Fibroblast of lung (primary cell): ENCODE measurements around the gene DCTPP1. TPM values are rescaled to one million over a fixed set of nuclear protein-coding genes. Genes with fewer than 3 reads are reported as not detected.

Experiments
- DNase-seq, 2 donors: peaks; one replicate each; pipeline versions ENCODE4 v3.0.0 to v3.0.0-alpha.2; 2010; ENCODE audit warnings: low read depth in 2 of 2
- H2AFZ ChIP-seq: 2 replicates; pipeline ENCODE4 v1.5.1; 2012; ENCODE audit warnings: low read length, control low read depth, inconsistent platforms
- H3K27ac ChIP-seq: 2 replicates; pipeline ENCODE4 v1.5.1; 2011; ENCODE audit warnings: low read length, control low read depth; ENCODE audit not compliant: insufficient read depth
- H3K27me3 ChIP-seq: 2 replicates; pipeline ENCODE4 v1.5.1; 2011; ENCODE audit warnings: mild to moderate bottlenecking, low read length; ENCODE audit not compliant: control insufficient read depth, insufficient read depth
- H3K36me3 ChIP-seq: 2 replicates; pipeline ENCODE4 v1.5.1; 2011; ENCODE audit warnings: low read length; ENCODE audit not compliant: control insufficient read depth, insufficient read depth
- H3K4me1 ChIP-seq: 2 replicates; pipeline ENCODE4 v1.5.1; 2011; ENCODE audit warnings: low read length; ENCODE audit not compliant: control insufficient read depth, insufficient read depth; ENCODE audit errors: extremely low read depth
- H3K4me2 ChIP-seq: 2 replicates; pipeline ENCODE4 v1.5.1; 2011; ENCODE audit warnings: low read length, control low read depth; ENCODE audit not compliant: insufficient read depth; ENCODE audit errors: extremely low read depth
- H3K4me3 ChIP-seq, 4 experiments: fragments of 200-600 bp in 1 of 4; sonication (generic) in 1 of 4; replicated peaks in 1 of 4; 2 replicates each; pipeline ENCODE4 v1.5.1; 2011 to 2016; ENCODE audit warnings: low read length in 4 of 4, low read depth in 3 of 4, mild to moderate bottlenecking in 3 of 4, control low read depth in 2 of 4, inconsistent platforms in 1 of 4, mixed read lengths in 1 of 4; ENCODE audit not compliant: insufficient read depth in 1 of 4; ENCODE audit errors: control extremely low read depth in 1 of 4
- H3K79me2 ChIP-seq: 2 replicates; pipeline ENCODE4 v1.5.1; 2012; ENCODE audit warnings: mild to moderate bottlenecking, low read length, inconsistent platforms; ENCODE audit not compliant: control insufficient read depth, insufficient read depth
- H3K9ac ChIP-seq: 2 replicates; pipeline ENCODE4 v1.5.1; 2011; ENCODE audit warnings: mild to moderate bottlenecking, low read length, control low read depth; ENCODE audit not compliant: insufficient read depth
- H3K9me3 ChIP-seq: 2 replicates; pipeline ENCODE4 v1.5.1; 2012; ENCODE audit warnings: low read depth, low read length; ENCODE audit not compliant: control insufficient read depth, insufficient read depth
- H4K20me1 ChIP-seq: 2 replicates; pipeline ENCODE4 v1.5.1; 2011; ENCODE audit warnings: low read length; ENCODE audit not compliant: control insufficient read depth, insufficient read depth; ENCODE audit errors: extremely low read depth
- CTCF ChIP-seq, 2 donors: IDR thresholded peaks in 1 of 2; conservative IDR thresholded peaks in 1 of 2; 1 replicate in 1 of 2; 2 replicates in 1 of 2; pipeline ENCODE4 v1.5.1; 2011 to 2012; ENCODE audit warnings: low read length in 2 of 2, control low read depth in 1 of 2, inconsistent platforms in 1 of 2, low read depth in 1 of 2, mild to moderate bottlenecking in 1 of 2
- EZH2 ChIP-seq: IDR thresholded peaks from 2 replicates; pipeline ENCODE4 v1.5.1; 2012; ENCODE audit warnings: low read length, control low read depth, mild to moderate bottlenecking; ENCODE audit errors: missing control alignments
- polyA plus RNA-seq, 2 donors: library from polyadenylated mRNA; depleted of rRNA in 1 of 2; stranded (reverse) in 1 of 2; unstranded in 1 of 2; fragments of >200 nt; gene quantifications; 2 replicates each; pipeline ENCODE4 v1.2.1, GENCODE V29; 2011 to 2012; ENCODE audit warnings: missing spikeins in 1 of 2
- total RNA-seq: library from RNA; depleted of rRNA; stranded (reverse); fragments of >200 nt; gene quantifications from 2 replicates; pipeline ENCODE4 v1.2.1, GENCODE V29; 2014

Gene DCTPP1
- total and polyA plus RNA-seq, 2 donors (not counting 1 experiment from before 2014, with no cell fraction given): 6.6 to 23.6 TPM

DNA sequence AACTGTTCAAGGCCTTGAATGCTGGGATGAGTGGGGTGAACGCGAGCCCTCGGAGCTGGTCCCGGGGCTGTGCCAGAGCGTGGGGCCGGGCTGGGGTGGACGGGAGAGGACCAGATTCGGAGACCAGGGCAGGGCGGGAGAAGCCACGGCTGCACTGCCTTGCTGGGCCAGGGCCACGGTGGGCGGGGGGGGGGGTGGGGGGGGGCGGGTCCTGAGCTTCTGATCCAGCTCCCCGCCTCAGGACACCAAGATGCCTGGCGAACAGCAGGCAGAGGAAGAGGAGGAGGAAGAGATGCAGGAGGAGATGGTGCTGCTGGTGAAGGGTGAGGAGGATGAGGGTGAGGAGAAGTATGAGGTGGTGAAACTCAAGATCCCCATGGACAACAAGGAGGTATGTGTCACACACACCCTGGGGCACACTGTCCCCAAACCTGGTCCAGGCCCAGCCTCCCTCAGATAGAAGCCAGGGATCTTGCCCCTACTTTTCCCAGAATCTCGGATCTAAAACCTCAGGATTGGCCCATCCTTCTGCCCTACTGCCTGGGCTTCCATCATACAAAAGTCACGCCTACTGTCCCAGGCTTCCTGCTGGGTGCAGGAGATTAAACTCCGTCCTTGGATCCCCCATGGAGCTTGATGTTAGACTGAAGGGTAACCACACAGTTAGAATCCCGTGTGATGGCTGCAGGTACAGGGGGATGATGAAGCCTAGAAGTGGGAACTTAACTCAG is 21.9 kb downstream of the DCTPP1 start:
- no peak for DNase-seq
- Histone ChIP-seq H3K9me3 (no peaks in the 10 kb centered on the region), H3K9ac (peak overlapping the region; percentile 72), H3K27ac (peak overlapping the region; percentile 81), H3K36me3 (peaks cover 2% of the 10 kb centered on the region), H3K4me2 (peak overlapping the region; percentile 89), H4K20me1 (no peaks in the 10 kb centered on the region), H3K4me3 (peak overlapping the region; percentile 58 to 82 (median 67)), H2AFZ (peak overlapping the region; percentile 46), H3K27me3 (no peaks in the 10 kb centered on the region), H3K79me2 (peaks cover 5% of the 10 kb centered on the region), H3K4me1 (peaks cover 4% of the 10 kb centered on the region)
- TF ChIP-seq CTCF (conservative IDR thresholded peaks at IDR 0.05 in 1 of 2, IDR thresholded peaks at IDR 0.05 in 1 of 2; ENCODE audit: low read depth in 1 of 2, low read length in 2 of 2) (no peak), EZH2 (no peak)

- Histone ChIP-seq H3K9me3 (no peaks in the 10 kb centered on the region), H3K27me3 (no peaks in the 10 kb centered on the region), H3K27ac (peak within 1 kb of the TSS; percentile 81), H3K36me3 (peaks cover 2% of the 10 kb centered on the region), H3K4me3 (peak within 1 kb of the TSS; percentile 58 to 82 (median 67)), H3K4me1 (peaks cover 4% of the 10 kb centered on the region), H3K79me2 (peaks cover 5% of the 10 kb centered on the region), H3K4me2 (peak within 1 kb of the TSS; percentile 89), H2AFZ (peak within 1 kb of the TSS; percentile 98), H4K20me1 (no peaks in the 10 kb centered on the region), H3K9ac (peak within 1 kb of the TSS; percentile 72)
- TF ChIP-seq CTCF (conservative IDR thresholded peaks at IDR 0.05 in 1 of 2, IDR thresholded peaks at IDR 0.05 in 1 of 2; ENCODE audit: low read depth in 1 of 2, low read length in 2 of 2) (no peak), EZH2 (no peak)
- DNase-seq: peak; percentile 82 to 87
Measured at GRCh38 chr16:30407102-30407803, 22.6 kb downstream of the DCTPP1 start, which contains the start of gene ZNF771. Gene ZNF771 (plus strand): TSS chr16:30407606. CDS start chr16:30408054, 448 bp downstream.

GRCh38 chr16:30406795-30407101 is 23.1 kb downstream of the DCTPP1 start:
- Histone ChIP-seq H3K36me3 (peaks cover 2% of the 10 kb centered on the region), H3K4me2 (peak overlapping the region; percentile 89), H2AFZ (peak overlapping the region; percentile 98), H3K27me3 (no peaks in the 10 kb centered on the region), H3K9me3 (no peaks in the 10 kb centered on the region), H3K27ac (peak overlapping the region; percentile 81), H3K4me3 (peak overlapping the region; percentile 53 to 82 (median 67)), H3K4me1 (peaks cover 4% of the 10 kb centered on the region), H4K20me1 (no peaks in the 10 kb centered on the region), H3K9ac (peak overlapping the region; percentile 72), H3K79me2 (peaks cover 5% of the 10 kb centered on the region)
- no peak for DNase-seq
- TF ChIP-seq EZH2: no peak
- no peak for TF ChIP-seq CTCF (conservative IDR thresholded peaks at IDR 0.05 in 1 of 2, IDR thresholded peaks at IDR 0.05 in 1 of 2; ENCODE audit: low read depth in 1 of 2, low read length in 2 of 2)
